ENCODE data around the gene IQSEC3. TPM values are rescaled to one million over a fixed set of nuclear protein-coding genes. Genes with fewer than 3 reads are reported as not detected.

The IQSEC3 gene
- total RNA-seq, 2 experiments from 2014 or later, result not detected

GRCh38 chr12:159156-159782 is 92.7 kb downstream of the IQSEC3 start:
- Histone ChIP-seq H3K4me1 (ENCODE audit: insufficient read depth, low read length, poor library complexity, severe bottlenecking) (no peaks in the 10 kb centered on the region), H3K4me2 (ENCODE audit: low read length) (no peak overlapping the region), H4K20me1 (ENCODE audit: insufficient read depth, low read length) (no peaks in the 10 kb centered on the region), H2AFZ (ENCODE audit: low read length) (no peak overlapping the region), H3K79me2 (ENCODE audit: insufficient read depth, low read depth, low read length) (no peaks in the 10 kb centered on the region), H3K9me3 (ENCODE audit: low read length) (no peaks in the 10 kb centered on the region), H3K36me3 (ENCODE audit: insufficient read depth, low read length) (no peaks in the 10 kb centered on the region), H3K9me2 (ENCODE audit: insufficient read depth, low read length) (no peaks in the 10 kb centered on the region), H3K27ac (ENCODE audit: low read depth, low read length, poor library complexity, severe bottlenecking) (no peak overlapping the region), H3K4me3 (ENCODE audit: low read depth, low read length, poor library complexity, severe bottlenecking) (no peak overlapping the region)
- no peak for DNase-seq (ENCODE audit: low spot score)
- no TSS peak for BruUV-seq (replicated peaks)
- POLR2A ChIA-PET, result no interaction called here
- intact Hi-C loops (cut with micrococcal nuclease; ENCODE audit: unreplicated experiment), result no loop called here
- TF ChIP-seq CTCF (conservative IDR thresholded peaks at IDR 0.05; ENCODE audit: low read length), result no peak
- CTCF ChIA-PET (ENCODE audit: unreplicated experiment), result no interaction called here

- BruUV-seq (replicated peaks), result no TSS peak
- H2AFZ ChIP-seq (ENCODE audit: low read length), result no peak overlapping the region
Observed at GRCh38 chr12:160858-161257, 94.3 kb downstream of the IQSEC3 start.

DNA sequence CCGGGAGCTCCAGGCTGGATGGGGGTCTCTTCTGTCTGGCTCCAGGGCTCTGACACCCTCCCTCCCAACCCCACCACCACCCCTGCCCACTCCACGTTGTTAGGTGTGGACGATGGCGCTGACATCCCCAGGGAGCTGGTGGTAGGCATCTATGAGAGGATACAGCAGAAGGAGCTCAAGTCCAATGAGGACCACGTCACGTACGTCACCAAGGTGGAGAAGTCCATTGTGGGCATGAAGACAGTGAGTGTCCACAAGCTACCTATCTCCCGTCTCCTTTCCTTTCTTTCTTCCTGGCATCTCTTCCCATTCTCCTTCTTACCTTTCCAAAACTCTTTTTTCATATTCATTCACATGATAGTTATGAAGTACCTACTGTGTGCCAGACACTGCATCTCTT is 95.3 kb downstream of the IQSEC3 start:
- intact Hi-C loops (cut with micrococcal nuclease; ENCODE audit: unreplicated experiment), result no loop called here
- Histone ChIP-seq H3K27ac (ENCODE audit: low read depth, low read length, poor library complexity, severe bottlenecking) (no peak overlapping the region), H3K79me2 (ENCODE audit: insufficient read depth, low read depth, low read length) (no peaks in the 10 kb centered on the region), H4K20me1 (ENCODE audit: insufficient read depth, low read length) (no peaks in the 10 kb centered on the region), H3K4me1 (ENCODE audit: insufficient read depth, low read length, poor library complexity, severe bottlenecking) (peaks cover 4% of the 10 kb centered on the region), H3K36me3 (ENCODE audit: insufficient read depth, low read length) (no peaks in the 10 kb centered on the region), H3K9me2 (ENCODE audit: insufficient read depth, low read length) (no peaks in the 10 kb centered on the region), H3K9me3 (ENCODE audit: low read length) (no peaks in the 10 kb centered on the region), H3K4me3 (ENCODE audit: low read depth, low read length, poor library complexity, severe bottlenecking) (no peak overlapping the region), H2AFZ (ENCODE audit: low read length) (no peak overlapping the region), H3K4me2 (ENCODE audit: low read length) (no peak overlapping the region)
- DNase-seq (ENCODE audit: low spot score), result no peak
- POLR2A ChIA-PET, result no interaction called here
- CTCF ChIA-PET (ENCODE audit: unreplicated experiment), result no interaction called here
- BruUV-seq (replicated peaks), result no TSS peak
- TF ChIP-seq CTCF (conservative IDR thresholded peaks at IDR 0.05; ENCODE audit: low read length), result no peak

More at GRCh38 chr12:160858-161257, 94.3 kb downstream of the IQSEC3 start:
- no peak for TF ChIP-seq CTCF (conservative IDR thresholded peaks at IDR 0.05; ENCODE audit: low read length)
- no peak for TF ChIP-seq EZH2phosphoT487 (IDR thresholded peaks at IDR 0.05; ENCODE audit: borderline replicate concordance, low read depth, low read length)
- no peaks in the 10 kb centered on the region for H4K20me1 ChIP-seq (ENCODE audit: insufficient read depth, low read length)
- H3K9me2 ChIP-seq (ENCODE audit: insufficient read depth, low read length), result no peaks in the 10 kb centered on the region
- POLR2A ChIA-PET, result no interaction called here
- no peaks in the 10 kb centered on the region for H3K4me1 ChIP-seq (ENCODE audit: insufficient read depth, low read length, poor library complexity, severe bottlenecking)
- no peak overlapping the region for H3K27ac ChIP-seq (ENCODE audit: low read depth, low read length, poor library complexity, severe bottlenecking)
- no peaks in the 10 kb centered on the region for H3K79me2 ChIP-seq (ENCODE audit: insufficient read depth, low read depth, low read length)
- DNase-seq (ENCODE audit: low spot score), result no peak
- intact Hi-C loops (cut with micrococcal nuclease; ENCODE audit: unreplicated experiment), result no loop called here
- CTCF ChIA-PET (ENCODE audit: unreplicated experiment), result no interaction called here
- no peaks in the 10 kb centered on the region for H3K9me3 ChIP-seq (ENCODE audit: low read length)
- H3K36me3 ChIP-seq (ENCODE audit: insufficient read depth, low read length), result no peaks in the 10 kb centered on the region
- H3K4me2 ChIP-seq (ENCODE audit: low read length), result no peak overlapping the region
- H3K4me3 ChIP-seq (ENCODE audit: low read depth, low read length, poor library complexity, severe bottlenecking), result no peak overlapping the region

Data from OCI-LY7 (cell line).